CD4-positive, alpha-beta T cell treated with Interleukin-17A for 1 hour (primary cell): ENCODE results near the gene CDC42EP1.
A peak's percentile ranks its signal among the peaks of the same experiment; 100 is the strongest.

Experiments
- DNase-seq: peaks from one replicate; pipeline ENCODE4 v3.0.0-alpha.2; 2020

CDC42EP1 gene

DNA sequence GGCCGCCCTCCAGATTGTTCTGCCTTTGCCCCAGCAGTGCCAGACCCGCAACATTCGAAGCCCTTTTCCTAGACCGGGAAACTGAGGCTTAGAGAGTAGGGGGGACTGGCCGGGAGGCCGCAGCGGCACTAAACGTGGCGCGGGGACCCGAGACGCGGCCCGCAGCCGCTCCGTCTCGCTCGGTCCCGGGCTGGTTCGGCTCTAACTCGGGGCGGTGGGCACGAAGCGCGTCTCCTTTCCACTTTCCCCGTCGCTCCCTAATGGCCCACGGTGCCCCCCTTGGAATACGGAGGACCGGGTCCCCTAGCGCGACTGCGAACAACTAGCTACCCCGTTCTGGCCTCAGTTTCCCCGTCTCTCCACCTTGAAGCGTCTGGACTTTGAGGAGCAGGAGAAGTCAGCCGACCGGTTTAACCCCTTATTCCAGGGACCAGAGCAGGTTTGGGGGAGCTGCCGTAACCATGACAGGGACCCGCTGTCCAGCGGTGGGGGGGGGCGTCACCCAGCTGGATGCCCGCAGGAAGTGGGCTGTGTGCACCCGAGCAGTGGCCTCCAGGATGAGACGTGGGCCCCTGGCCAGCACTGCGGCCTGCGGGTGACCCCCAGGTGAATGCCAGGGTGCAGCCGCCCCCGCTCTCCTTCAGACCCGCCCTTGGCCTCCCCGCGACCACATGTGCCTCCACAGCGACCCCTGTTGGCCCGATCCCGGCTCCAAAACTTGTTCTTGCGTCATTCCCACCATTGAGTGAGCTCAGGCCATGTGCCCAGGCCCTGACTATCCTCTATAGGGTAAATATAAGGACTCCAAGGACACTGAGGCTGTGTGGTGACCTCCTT is 1.1 kb downstream of the CDC42EP1 start:
- peak; percentile 77 for DNase-seq

DNA sequence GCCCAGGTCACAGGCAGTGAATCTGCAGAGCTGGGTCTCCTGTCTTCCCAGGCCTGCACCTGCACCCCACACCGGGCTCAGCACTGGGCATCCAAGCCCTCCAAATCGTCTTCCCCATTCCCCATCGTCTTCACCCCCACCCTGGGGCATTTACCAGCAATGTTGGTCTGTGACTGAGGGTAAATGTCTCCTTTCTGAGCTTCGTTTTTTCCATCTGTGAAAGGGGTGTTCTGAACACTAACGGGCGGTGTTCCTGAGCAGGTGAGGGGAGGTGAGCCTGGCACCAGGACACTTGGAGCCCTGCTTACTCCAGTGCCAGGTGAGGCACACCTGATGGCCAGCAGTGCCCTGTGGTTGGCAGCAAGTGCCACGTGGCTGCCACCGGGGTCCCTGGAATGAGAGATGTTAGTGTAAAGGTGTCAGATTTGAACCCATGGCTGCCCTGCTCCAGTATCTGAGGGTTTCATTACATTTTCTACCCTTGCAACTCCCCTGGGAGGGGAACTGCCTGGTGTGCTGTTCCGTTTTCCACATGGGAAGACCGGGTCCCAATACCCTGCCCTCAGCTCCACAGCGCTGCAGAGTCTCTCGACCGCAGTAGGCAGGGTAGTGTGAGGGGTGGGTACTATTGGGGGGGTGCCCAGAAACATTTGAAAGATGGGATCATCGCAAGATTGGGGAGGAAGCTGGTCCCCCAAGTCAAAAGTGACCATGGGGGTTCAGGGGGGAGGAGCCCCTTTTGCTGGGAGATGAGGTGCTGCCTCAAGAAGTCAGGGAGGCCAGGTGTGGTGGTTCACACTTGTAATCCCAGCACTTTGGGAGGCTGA is 2.0 kb downstream of the CDC42EP1 start:
- no peak for DNase-seq

- DNase-seq = no peak
Measured at GRCh38 chr22:37563153-37564081, 3.1 kb downstream of the CDC42EP1 start.

DNA sequence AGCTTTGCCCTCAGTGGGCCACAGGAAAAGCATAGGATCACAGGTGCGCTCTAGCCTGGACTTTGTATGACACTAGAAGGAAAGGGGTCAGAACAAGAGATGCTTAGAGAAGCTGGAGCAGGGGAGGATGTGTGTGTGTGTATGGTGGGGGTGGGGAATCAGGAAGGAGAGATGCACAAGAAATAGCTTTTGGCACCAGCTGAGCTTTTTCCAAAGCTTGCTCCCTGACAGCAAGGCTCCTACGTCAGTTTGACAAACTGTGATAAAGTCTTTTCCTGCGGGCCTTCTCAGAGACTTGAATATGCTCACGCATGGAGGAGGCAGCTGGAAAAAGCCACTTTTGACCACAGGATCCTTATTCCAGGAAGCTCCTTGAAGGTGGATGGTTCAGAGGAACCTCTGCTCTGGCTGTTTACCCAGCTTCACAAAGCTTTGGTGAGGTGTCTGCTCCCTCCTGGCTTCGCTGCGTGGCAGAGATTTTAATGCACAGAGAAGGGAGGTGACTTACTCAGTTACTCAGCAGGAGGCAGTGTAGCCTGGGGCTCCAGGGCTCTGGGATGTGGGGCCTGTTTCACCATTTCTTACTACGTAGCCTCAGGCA is 3.9 kb downstream of the CDC42EP1 start:
- DNase-seq = no peak

DNA sequence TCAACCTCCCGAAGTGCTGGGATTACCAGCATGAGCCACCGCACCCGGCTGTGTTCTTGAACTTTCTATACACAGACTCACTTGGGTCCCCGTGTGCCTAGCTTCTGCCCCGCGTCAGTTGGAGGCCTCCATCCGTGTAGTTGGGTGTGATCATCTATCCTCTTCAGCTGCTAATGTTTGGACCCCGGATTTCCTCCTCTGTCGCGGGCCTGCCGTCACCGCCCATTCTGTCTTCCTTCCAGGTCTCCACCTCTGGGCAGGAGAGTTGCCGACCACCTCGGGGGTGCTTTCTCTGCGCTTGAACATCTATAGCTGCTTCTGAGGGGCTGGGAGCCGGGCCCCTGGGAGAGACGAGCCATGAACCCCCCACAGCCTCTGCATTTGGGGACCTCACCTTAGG is 5.5 kb downstream of the CDC42EP1 start:
- no peak for DNase-seq

- DNase-seq = peak; percentile 46
Measured at GRCh38 chr22:37566329-37566837, 6.1 kb downstream of the CDC42EP1 start.

DNA sequence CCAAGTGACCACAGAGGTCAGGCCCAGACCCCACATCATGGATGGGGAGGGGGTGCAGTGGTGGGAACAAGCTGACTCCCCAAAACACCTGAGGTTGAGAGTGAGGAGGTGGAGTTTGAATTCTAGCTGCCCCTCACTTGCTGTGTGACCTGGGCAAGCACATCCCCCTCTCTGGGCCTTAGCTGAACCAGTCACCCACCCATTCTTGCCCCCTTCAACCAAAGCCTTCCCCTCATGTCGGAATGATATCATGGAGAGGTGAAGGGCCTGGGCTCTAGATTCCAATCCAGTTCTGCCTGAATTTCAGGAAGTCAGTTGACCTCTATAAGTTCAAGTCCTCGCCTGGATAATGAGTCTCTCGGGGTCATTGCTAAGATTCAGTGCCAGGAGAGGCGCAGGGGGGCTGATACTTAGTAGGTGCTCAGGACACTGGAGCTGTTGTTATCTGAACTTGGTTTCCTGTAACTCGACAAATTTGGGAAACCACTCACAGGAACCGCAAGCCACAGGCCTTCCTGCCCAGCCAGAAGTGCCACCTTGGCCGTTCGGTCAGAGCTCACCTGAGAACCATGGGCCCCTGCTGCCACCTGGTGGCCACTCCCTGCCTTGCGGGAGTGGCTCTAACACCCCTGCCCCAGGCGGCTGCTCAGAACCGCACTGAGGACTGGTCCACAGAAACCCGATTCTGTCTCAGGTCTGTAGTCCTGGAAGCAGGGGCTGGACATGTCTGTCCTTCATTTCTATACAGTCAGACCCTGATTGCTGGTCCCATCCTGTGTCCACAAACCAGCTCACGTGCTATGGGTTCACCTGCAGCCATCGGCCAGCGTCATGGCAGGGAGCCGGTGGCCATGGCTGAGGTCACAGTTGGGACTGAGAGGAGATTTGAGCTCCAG is 6.9 kb downstream of the CDC42EP1 start:
- peak; percentile 93 for DNase-seq

DNA sequence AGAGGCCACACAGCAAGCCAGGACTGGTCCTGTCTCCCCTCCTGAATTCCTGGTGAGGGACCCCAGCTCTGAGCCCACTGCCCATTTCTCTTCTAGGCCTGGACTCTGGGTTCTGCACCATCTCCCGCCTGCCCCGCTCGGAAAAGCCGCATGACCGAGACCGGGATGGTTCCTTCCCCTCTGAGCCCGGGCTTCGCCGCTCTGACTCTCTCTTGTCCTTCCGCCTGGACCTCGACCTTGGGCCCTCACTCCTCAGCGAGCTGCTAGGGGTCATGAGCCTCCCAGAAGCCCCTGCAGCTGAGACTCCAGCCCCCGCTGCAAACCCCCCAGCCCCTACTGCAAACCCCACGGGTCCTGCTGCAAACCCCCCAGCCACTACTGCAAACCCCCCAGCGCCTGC is 7.7 kb downstream of the CDC42EP1 start:
- no peak for DNase-seq

DNA sequence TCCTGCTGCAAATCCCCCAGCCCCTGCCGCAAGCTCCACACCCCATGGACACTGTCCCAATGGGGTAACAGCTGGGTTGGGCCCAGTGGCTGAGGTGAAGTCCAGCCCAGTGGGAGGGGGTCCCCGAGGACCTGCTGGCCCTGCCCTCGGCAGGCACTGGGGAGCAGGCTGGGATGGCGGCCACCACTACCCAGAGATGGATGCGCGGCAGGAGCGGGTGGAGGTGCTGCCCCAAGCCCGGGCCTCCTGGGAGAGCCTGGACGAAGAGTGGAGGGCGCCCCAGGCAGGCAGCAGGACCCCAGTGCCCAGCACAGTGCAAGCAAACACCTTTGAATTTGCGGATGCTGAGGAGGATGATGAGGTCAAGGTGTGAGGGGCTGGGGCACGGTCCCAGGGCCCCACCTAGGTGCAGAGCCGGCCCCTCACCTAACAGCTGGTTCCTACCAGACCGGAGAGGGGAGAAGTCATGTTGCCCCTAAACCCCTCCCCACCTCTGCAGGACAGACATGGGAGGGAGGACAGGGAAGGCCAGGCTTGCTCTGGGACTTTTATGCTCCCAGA is 8.2 kb downstream of the CDC42EP1 start:
- DNase-seq = no peak

- DNase-seq = no peak
Measured at GRCh38 chr22:37569009-37569920, 9.0 kb downstream of the CDC42EP1 start.

DNA sequence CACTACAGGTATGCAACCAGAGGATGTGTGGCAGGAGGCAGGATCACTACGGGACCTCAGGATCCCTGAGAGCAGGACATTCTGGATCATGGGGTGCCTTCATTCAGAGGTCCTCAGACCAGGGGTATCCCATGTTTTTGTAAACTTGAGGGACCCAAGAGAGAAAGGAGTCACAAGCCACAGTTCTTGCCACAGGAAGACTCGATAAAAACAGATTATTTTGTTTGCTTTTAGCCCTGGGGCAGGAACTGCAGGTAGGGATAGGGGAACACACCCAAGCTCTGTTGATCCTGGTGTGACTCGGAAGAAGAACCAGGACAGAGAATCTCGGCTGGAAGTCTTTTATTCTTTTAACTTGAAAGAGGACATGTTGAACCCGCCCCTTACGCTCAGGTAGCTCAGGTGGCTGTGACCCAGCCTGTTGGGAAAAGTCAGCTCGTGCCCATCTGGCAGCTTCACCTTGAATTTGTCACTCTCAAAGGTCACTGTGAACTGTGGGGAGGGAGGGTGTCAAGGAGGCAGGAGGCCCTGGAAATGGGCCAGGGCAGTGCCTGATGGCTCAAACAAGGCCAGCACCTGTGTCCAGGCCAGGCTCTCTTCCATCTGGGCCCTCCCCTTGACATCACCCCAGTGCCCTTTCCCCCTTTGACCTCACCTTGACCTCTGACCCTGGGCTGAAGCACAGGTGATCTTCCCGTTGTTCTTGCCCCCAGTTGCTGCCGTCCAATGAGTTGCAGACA is 9.8 kb downstream of the CDC42EP1 start:
- DNase-seq = no peak

DNA sequence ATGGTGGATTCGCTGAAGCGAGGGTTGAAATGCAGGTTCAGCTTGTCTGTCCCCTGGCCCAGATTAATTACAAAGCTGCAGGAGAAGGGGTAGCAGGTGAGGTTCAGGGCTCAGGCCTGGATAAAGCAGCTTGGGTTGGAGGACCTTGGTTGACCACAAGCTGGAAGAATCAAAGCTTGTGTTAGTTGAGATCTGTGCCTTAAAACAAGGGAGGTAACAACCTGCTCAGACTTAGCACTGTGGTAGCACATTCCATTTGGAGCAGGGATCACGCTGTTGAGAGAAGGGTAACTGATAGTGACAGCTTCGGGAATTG is 10.3 kb downstream of the CDC42EP1 start:
- no peak for DNase-seq

DNA sequence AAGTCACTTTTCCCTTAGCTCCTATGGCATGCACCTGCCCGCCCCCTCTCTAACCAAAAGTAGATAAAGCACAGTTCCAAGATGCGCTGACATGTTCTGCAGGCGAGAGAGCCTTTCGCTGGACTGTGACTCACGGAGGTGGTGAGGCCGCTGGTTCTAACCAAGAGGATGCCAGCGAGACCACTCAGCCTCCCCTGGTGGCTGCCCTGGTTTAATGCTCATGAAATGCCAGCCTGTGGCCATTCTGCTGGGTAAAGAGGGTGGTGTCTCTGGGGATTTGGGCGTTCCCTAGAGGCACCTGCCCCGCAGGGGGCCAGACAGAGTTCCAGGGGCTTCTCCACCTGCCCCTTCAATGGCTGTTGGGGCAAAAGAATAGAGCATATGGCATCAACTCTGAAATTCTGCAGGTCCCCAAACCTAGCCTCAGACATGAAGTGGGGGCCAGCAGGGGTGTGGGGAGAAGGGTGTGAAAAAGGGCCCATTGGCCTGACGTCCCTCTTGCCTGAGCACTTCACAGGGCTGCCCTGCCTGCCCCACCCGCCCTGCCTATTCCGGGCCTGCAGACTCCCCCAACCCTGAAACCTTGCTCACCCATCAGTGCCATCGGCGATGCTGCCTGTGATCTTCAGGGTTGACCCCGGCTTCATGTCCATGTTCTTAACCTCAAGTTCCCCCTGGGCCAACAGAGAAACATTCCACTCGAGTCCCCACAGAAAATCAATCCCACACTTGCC is 11.1 kb downstream of the CDC42EP1 start:
- no peak for DNase-seq

- no peak for DNase-seq
Measured at GRCh38 chr22:37571992-37572373, 11.7 kb downstream of the CDC42EP1 start.

- no peak for DNase-seq
Measured at GRCh38 chr22:37575490-37576003, 15.3 kb downstream of the CDC42EP1 start.

DNA sequence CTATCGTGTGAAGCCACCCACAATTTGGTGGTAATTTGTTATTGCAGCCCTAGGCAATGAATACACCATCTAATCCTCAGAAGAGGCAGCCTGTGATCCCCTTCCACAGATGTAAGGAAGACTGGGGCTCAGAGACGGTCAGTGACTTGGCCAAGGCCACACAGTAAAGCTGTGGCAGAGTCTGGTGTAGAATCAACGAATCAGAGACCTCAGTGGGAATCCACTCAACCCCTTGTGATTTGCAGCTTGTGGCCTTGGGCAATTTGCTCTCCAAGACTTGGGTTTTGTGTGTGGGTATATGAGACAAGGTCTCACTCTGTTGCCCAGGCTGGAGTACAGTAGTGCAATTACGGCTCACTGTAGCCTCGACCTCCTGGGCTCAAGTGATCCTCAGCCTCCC is 17.7 kb downstream of the CDC42EP1 start:
- DNase-seq = no peak

GRCh38 chr22:37581504-37581903 is 21.2 kb downstream of the CDC42EP1 start:
- DNase-seq = no peak

DNA sequence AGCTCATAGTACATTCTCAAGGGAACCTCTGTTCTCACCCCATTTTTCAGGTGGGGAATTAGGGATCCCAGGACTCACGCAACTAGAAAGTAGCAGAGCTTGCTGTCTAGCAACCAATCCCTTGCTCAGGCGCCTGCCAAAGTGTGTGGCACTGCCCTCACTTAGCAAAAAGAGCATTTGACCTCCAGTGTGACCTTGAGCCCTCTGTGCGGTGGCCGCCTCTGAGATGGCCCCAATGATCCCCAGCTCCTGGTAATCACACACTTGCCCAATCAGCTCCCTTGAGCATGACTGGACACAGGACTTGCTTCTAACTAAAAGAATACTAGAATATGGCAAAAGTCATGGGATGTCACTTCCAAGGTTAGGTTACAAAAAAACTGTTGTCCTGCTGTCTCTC is 22.2 kb downstream of the CDC42EP1 start:
- no peak for DNase-seq
